HCT116 (cell line): ENCODE measurements around the gene N4BP2. TPM values are rescaled to one million over a fixed set of nuclear protein-coding genes. Genes with fewer than 3 reads are reported as not detected.

Source experiments
- ATAC-seq: fragments of 200-7000 bp; cut with Tn5 transposase; 2 replicates; pipeline ENCODE4 v1.9.1; 2020; ENCODE audit warnings: mild to moderate bottlenecking, moderate library complexity
- BruUV-seq: library from RNA; stranded (reverse); fragments of 400-500 nt; replicated peaks from 2 replicates; lab custom pipeline; 2021; lab: Mats Ljungman, UMichigan
- CTCF ChIA-PET: fragments of 300-600 bp; sonication (Branson Sonifier 250); formaldehyde crosslinking; loops from one replicate; lab custom pipeline; 2021; ENCODE audit warnings: antibody characterized with exemption; lab: Charles Lee
- POLR2A ChIA-PET: fragments of 300-600, 350-600 bp; sonication (Branson Sonifier 250); formaldehyde crosslinking; loops from one replicate; lab custom pipeline; 2021; ENCODE audit warnings: antibody characterized with exemption; lab: Charles Lee
- RAD21 ChIA-PET, 2 experiments: fragments of 300-600 bp; sonication (Branson Sonifier 250); formaldehyde crosslinking; loops; one replicate each; lab custom pipeline; 2023; ENCODE audit warnings: low total read pairs in 2 of 2; ENCODE audit not compliant: uncharacterized antibody in 2 of 2, unreplicated experiment in 2 of 2, low non-redundant PET in 1 of 2; lab: Charles Lee
- DNase-seq: peaks from one replicate; pipeline ENCODE4 v3.0.0-alpha.2; 2010; ENCODE audit warnings: low read depth, low spot score
- H2AFZ ChIP-seq: fragments of 200-600 bp; shearing (Covaris generic), sonication (generic); 2 replicates; pipeline ENCODE4 v1.6.1; 2017; ENCODE audit warnings: low read depth, mixed run types, mixed read lengths, antibody characterized with exemption, low read length; ENCODE audit not compliant: poor library complexity, severe bottlenecking
- H3K27ac ChIP-seq: 2 replicates; pipeline ENCODE4 v1.5.1; 2012; ENCODE audit warnings: low read depth, low read length
- H3K27me3 ChIP-seq: fragments of 200-600 bp; sonication (generic); 2 replicates; pipeline ENCODE4 v1.6.1; 2016; ENCODE audit warnings: mixed run types, low read length, mixed read lengths; ENCODE audit not compliant: insufficient read depth
- H3K36me3 ChIP-seq, 2 experiments: fragments of 200-500 bp in 1 of 2; fragments of 200-600 bp in 1 of 2; sonication (Bioruptor generic) in 1 of 2; sonication (generic) in 1 of 2; 2 replicates each; pipeline versions ENCODE4 v1.5.1 to v1.6.1; 2014 to 2016; ENCODE audit warnings: low read length in 2 of 2, inconsistent platforms in 1 of 2, mixed read lengths in 1 of 2, mixed run types in 1 of 2; ENCODE audit not compliant: insufficient read depth in 2 of 2, control insufficient read depth in 1 of 2
- H3K4me1 ChIP-seq, 2 experiments: fragments of 200-600 bp in 1 of 2; sonication (generic) in 1 of 2; 2 replicates each; pipeline versions ENCODE4 v1.5.1 to v1.6.1; 2012 to 2017; ENCODE audit warnings: low read length in 2 of 2, inconsistent platforms in 1 of 2, mild to moderate bottlenecking in 1 of 2, mixed read lengths in 1 of 2, mixed run types in 1 of 2, moderate library complexity in 1 of 2; ENCODE audit not compliant: insufficient read depth in 2 of 2, control insufficient read depth in 1 of 2
- H3K4me2 ChIP-seq: fragments of 200-600 bp; sonication (generic); 2 replicates; pipeline ENCODE4 v1.6.1; 2017; ENCODE audit warnings: mixed run types, low read length, mixed read lengths
- H3K4me3 ChIP-seq, 2 experiments: fragments of 200-600 bp in 1 of 2; sonication (generic) in 1 of 2; replicated peaks in 1 of 2; 2 replicates each; pipeline ENCODE4 v1.5.1; 2011 to 2016; ENCODE audit warnings: low read length in 2 of 2, control low read depth in 1 of 2, low read depth in 1 of 2, mild to moderate bottlenecking in 1 of 2, mixed read lengths in 1 of 2, mixed run types in 1 of 2
- H3K79me2 ChIP-seq: fragments of 200-600 bp; sonication (generic); 2 replicates; pipeline ENCODE4 v1.6.1; 2017; ENCODE audit warnings: mild to moderate bottlenecking, mixed run types, low read length, moderate library complexity, mixed read lengths; ENCODE audit not compliant: insufficient read depth
- H3K9ac ChIP-seq: fragments of 200-600 bp; sonication (generic); 2 replicates; pipeline ENCODE4 v1.6.1; 2016; ENCODE audit warnings: low read length, mixed read lengths
- H3K9me2 ChIP-seq: fragments of 200-600 bp; sonication (generic), shearing (Covaris generic); 2 replicates; pipeline ENCODE4 v1.6.1; 2017; ENCODE audit warnings: mixed run types, mild to moderate bottlenecking, moderate library complexity; ENCODE audit not compliant: insufficient read depth
- H3K9me3 ChIP-seq, 2 experiments: fragments of 200-500 bp in 1 of 2; fragments of 200-600 bp in 1 of 2; sonication (Bioruptor generic) in 1 of 2; sonication (generic) in 1 of 2; 2 replicates each; pipeline ENCODE4 v1.6.1; 2014 to 2017; ENCODE audit warnings: low read length in 2 of 2, mixed read lengths in 2 of 2, inconsistent platforms in 1 of 2, low read depth in 1 of 2, mild to moderate bottlenecking in 1 of 2, mixed run types in 1 of 2, moderate library complexity in 1 of 2; ENCODE audit not compliant: control insufficient read depth in 1 of 2, insufficient read depth in 1 of 2
- H4K20me1 ChIP-seq: fragments of 200-600 bp; sonication (generic), shearing (Covaris generic); 2 replicates; pipeline ENCODE4 v1.6.1; 2017; ENCODE audit warnings: mixed run types, mild to moderate bottlenecking, moderate library complexity; ENCODE audit not compliant: insufficient read depth
- CBX3 ChIP-seq: IDR thresholded peaks from 2 replicates; pipeline ENCODE4 v1.6.1; 2012; ENCODE audit warnings: low read depth
- CEBPB ChIP-seq: IDR thresholded peaks from 2 replicates; pipeline ENCODE4 v1.6.1; 2012; ENCODE audit warnings: low read depth
- EGR1 ChIP-seq: IDR thresholded peaks from 2 replicates; pipeline ENCODE4 v1.6.1; 2012; ENCODE audit warnings: low read depth
- ELF1 ChIP-seq: IDR thresholded peaks from 2 replicates; pipeline ENCODE4 v1.6.1; 2012; ENCODE audit warnings: low read depth, borderline replicate concordance
- EZH2phosphoT487 ChIP-seq: fragments of 200-600 bp; IDR thresholded peaks from 2 replicates; pipeline ENCODE4 v1.6.1; 2018; ENCODE audit warnings: antibody characterized with exemption, borderline replicate concordance
- FOSL1 ChIP-seq: IDR thresholded peaks from 2 replicates; pipeline ENCODE4 v1.6.1; 2012; ENCODE audit warnings: low read depth
- JUND ChIP-seq: IDR thresholded peaks from 2 replicates; pipeline ENCODE4 v1.6.1; 2012
- MAX ChIP-seq: IDR thresholded peaks from 2 replicates; pipeline ENCODE4 v1.6.1; 2012
- POLR2A ChIP-seq: IDR thresholded peaks from 2 replicates; pipeline ENCODE4 v1.7.0; 2011; ENCODE audit warnings: borderline replicate concordance; ENCODE audit not compliant: insufficient read depth, insufficient read length; ENCODE audit errors: extremely low read depth
- POLR2AphosphoS5 ChIP-seq: IDR thresholded peaks from 2 replicates; pipeline ENCODE4 v1.6.1; 2011; ENCODE audit warnings: mild to moderate bottlenecking, low read depth, low read length, moderate library complexity
- RAD21 ChIP-seq: IDR thresholded peaks from 2 replicates; pipeline ENCODE4 v1.6.1; 2012; ENCODE audit warnings: low read depth, mild to moderate bottlenecking
- SP1 ChIP-seq: IDR thresholded peaks from 2 replicates; pipeline ENCODE4 v1.6.1; 2012; ENCODE audit warnings: low read depth
- SRF ChIP-seq: IDR thresholded peaks from 2 replicates; pipeline ENCODE4 v1.6.1; 2012; ENCODE audit warnings: low read depth
- YY1 ChIP-seq: IDR thresholded peaks from 2 replicates; pipeline ENCODE4 v1.6.1; 2011; ENCODE audit warnings: low read length, low read depth, moderate library complexity, mild to moderate bottlenecking; ENCODE audit not compliant: insufficient replicate concordance; ENCODE audit errors: extremely low read depth
- ZFX ChIP-seq: fragments of 450-650 bp; IDR thresholded peaks from 2 replicates; pipeline ENCODE4 v1.6.1; 2017
- intact Hi-C: fragments of 100-400 bp; cut with micrococcal nuclease; formaldehyde crosslinking; loops from 2 replicates; pipeline ENCODE4 v1.10.0; 2022
- total RNA-seq: library from RNA; stranded (reverse); gene quantifications from one replicate; pipeline ENCODE4 v1.2.1, GENCODE V29; 2021; ENCODE audit not compliant: unreplicated experiment
- TF ChIP-seq, protein P1 (sequence below): IDR thresholded peaks from 2 replicates; pipeline ENCODE4 v1.6.1; 2012

The N4BP2 gene
- total RNA-seq, 1 experiment from 2014 or later: 7.0 TPM

DNA sequence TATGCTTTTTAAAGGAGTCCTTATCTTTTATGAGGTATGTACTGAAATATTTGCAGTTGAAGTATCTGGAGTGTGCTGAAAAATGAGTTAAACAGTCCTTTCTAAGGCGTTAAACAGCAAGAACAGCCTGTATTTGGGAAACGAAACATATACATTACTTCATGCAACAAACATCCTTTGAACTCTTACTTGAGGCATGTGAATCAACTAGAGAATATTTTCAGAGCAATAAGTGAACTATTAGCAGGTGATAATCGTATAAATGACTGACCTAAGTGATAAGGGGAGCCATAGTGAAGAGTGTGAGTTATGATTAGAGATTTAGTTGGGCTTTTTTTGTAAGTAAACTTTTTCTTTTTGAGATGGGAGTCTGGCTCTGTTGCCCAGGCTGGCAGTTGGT is 94.3 kb downstream of the N4BP2 start:
- intact Hi-C loops: loop anchor here (1.0 to 10.0 kb wide), 3 partner anchors 158 to 564 kb away; no protein-coding TSS in a partner anchor
- no peaks in the 10 kb centered on the region for H3K79me2 ChIP-seq
- no peak overlapping the region for H3K4me3 ChIP-seq
- H3K9me3 ChIP-seq: peaks cover 3 to 18% of the 10 kb centered on the region in 2 experiments; a peak in 1 of 4 replicates
- no peaks in the 10 kb centered on the region for H3K4me1 ChIP-seq
- H3K36me3 ChIP-seq: peaks cover 0 to 8% of the 10 kb centered on the region in 2 experiments; a peak in 1 of 4 replicates
- no TSS peak for BruUV-seq
- no peaks in the 10 kb centered on the region for H3K27me3 ChIP-seq
- RAD21 ChIA-PET: no interaction called here
- ATAC-seq (no peak), DNase-seq (no peak)
- no peak overlapping the region for H3K4me2 ChIP-seq
- TF ChIP-seq, protein P1, sequence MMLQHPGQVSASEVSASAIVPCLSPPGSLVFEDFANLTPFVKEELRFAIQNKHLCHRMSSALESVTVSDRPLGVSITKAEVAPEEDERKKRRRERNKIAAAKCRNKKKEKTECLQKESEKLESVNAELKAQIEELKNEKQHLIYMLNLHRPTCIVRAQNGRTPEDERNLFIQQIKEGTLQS: no peak
- TF ChIP-seq SP1 (no peak), EGR1 (no peak), ELF1 (no peak), ZFX (no peak), FOSL1 (no peak), CEBPB (no peak), EZH2phosphoT487 (no peak), POLR2A (no peak), JUND (no peak), YY1 (no peak), SRF (no peak), RAD21 (no peak), CBX3 (no peak), POLR2AphosphoS5 (no peak), MAX (no peak)
- no peak overlapping the region for H3K27ac ChIP-seq
- H3K9ac ChIP-seq: no peak overlapping the region
- CTCF ChIA-PET: no interaction called here
- POLR2A ChIA-PET: no interaction called here
- no peaks in the 10 kb centered on the region for H3K9me2 ChIP-seq
- no peak overlapping the region for H2AFZ ChIP-seq
- H4K20me1 ChIP-seq: no peaks in the 10 kb centered on the region
